ENCODE data around the gene EFNA3. TPM values are rescaled to one million over a fixed set of nuclear protein-coding genes. Genes with fewer than 3 reads are reported as not detected.

The EFNA3 gene
- total RNA-seq, 1 experiment from 2014 or later = 2.3 TPM

- no peak for TF ChIP-seq SIN3A (IDR thresholded peaks at IDR 0.05; ENCODE audit: borderline replicate concordance, insufficient read depth, low read depth, low read length)
- no peak for TF ChIP-seq REST (IDR thresholded peaks at IDR 0.05; ENCODE audit: insufficient read depth in 1 of 2, low read depth in 2 of 2, low read length in 1 of 2)
- TF ChIP-seq TCF7L2 (IDR thresholded peaks at IDR 0.05; ENCODE audit: low read depth, low read length) = no peak
- TF ChIP-seq POLR2AphosphoS5 (IDR thresholded peaks at IDR 0.05; ENCODE audit: low read depth, low read length) = no peak
- no peak for TF ChIP-seq CTCF (IDR thresholded peaks at IDR 0.05)
- intact Hi-C loops (cut with micrococcal nuclease; ENCODE audit: unreplicated experiment) (no loop called here), in situ Hi-C loops (cut with HindIII; ENCODE audit: low pct_unique_long_range_greater_than_20kb, low sequenced_read_pairs) (no loop called here)
- CTCF ChIA-PET = no interaction called here
- Histone ChIP-seq H3K4me3 (ENCODE audit: low read depth in 2 of 2, low read length in 2 of 2) (no peak overlapping the region), H3K36me3 (ENCODE audit: control insufficient read depth, insufficient read depth, low read length) (no peaks in the 10 kb centered on the region; the same call in 1 of the 2 replicates), H3K27me3 (ENCODE audit: control insufficient read depth, insufficient read depth, low read length) (peaks cover 6% of the 10 kb centered on the region), H3K4me1 (ENCODE audit: control insufficient read depth, insufficient read depth, low read length) (peaks cover 8% of the 10 kb centered on the region), H3K9me3 (ENCODE audit: control insufficient read depth, insufficient read depth, low read depth, low read length) (no peaks in the 10 kb centered on the region), H3K27ac (ENCODE audit: low read length) (no peak overlapping the region)
- ATAC-seq (no peak), DNase-seq (ENCODE audit: low read depth, low spot score) (no peak)
- BruUV-seq (replicated peaks) = no TSS peak
- POLR2A ChIA-PET = interaction anchor here (0.5 kb wide), 1 partner anchor 46 kb away, joined by 3 read pairs; no protein-coding TSS in a partner anchor
These were observed 2.3 kb upstream of the EFNA3 start for GRCh38 chr1:155076371-155076770.

- CTCF ChIA-PET = no interaction called here
- peaks cover 10% of the 10 kb centered on the region for H3K4me1 ChIP-seq (ENCODE audit: control insufficient read depth, insufficient read depth, low read length)
- no peak overlapping the region for H3K27ac ChIP-seq (ENCODE audit: low read length)
- DNase-seq (ENCODE audit: low read depth, low spot score) (no peak), ATAC-seq (no peak)
- peaks cover 9% of the 10 kb centered on the region for H3K27me3 ChIP-seq (ENCODE audit: control insufficient read depth, insufficient read depth, low read length)
- POLR2A ChIA-PET = no interaction called here
- no peaks in the 10 kb centered on the region; the same call in 1 of the 2 replicates for H3K36me3 ChIP-seq (ENCODE audit: control insufficient read depth, insufficient read depth, low read length)
- no peaks in the 10 kb centered on the region for H3K9me3 ChIP-seq (ENCODE audit: control insufficient read depth, insufficient read depth, low read depth, low read length)
- intact Hi-C loops (cut with micrococcal nuclease; ENCODE audit: unreplicated experiment) = no loop called here
- H3K4me3 ChIP-seq (ENCODE audit: low read depth in 2 of 2, low read length in 2 of 2) = no peak overlapping the region
- in situ Hi-C loops (cut with HindIII; ENCODE audit: low pct_unique_long_range_greater_than_20kb, low sequenced_read_pairs) = no loop called here
- TF ChIP-seq CTCF (IDR thresholded peaks at IDR 0.05) (no peak), POLR2AphosphoS5 (IDR thresholded peaks at IDR 0.05; ENCODE audit: low read depth, low read length) (no peak), TCF7L2 (IDR thresholded peaks at IDR 0.05; ENCODE audit: low read depth, low read length) (no peak), SIN3A (IDR thresholded peaks at IDR 0.05; ENCODE audit: borderline replicate concordance, insufficient read depth, low read depth, low read length) (no peak), REST (IDR thresholded peaks at IDR 0.05; ENCODE audit: insufficient read depth in 1 of 2, low read depth in 2 of 2, low read length in 1 of 2) (no peak)
- BruUV-seq (replicated peaks) = no TSS peak
These were observed 1.3 kb upstream of the EFNA3 start for GRCh38 chr1:155077346-155077745.

All from Panc1 (cell line).